WERI-Rb-1 (cell line): ENCODE data around the gene EGF.

Experiments used
- DNase-seq: peaks from one replicate; pipeline ENCODE4 v3.0.0-alpha.2; 2020
- H3K27ac ChIP-seq: fragments of 250-450 bp; sonication (Bioruptor Pico); 2 replicates; pipeline ENCODE4 v1.5.1; 2020; ENCODE audit warnings: mild to moderate bottlenecking, moderate library complexity
- H3K27me3 ChIP-seq: fragments of 250-450 bp; sonication (Bioruptor Pico); 2 replicates; pipeline ENCODE4 v1.5.1; 2021; ENCODE audit warnings: mild to moderate bottlenecking, low read depth, moderate library complexity; ENCODE audit not compliant: insufficient read depth, severe bottlenecking
- H3K36me3 ChIP-seq: fragments of 250-450 bp; sonication (Bioruptor Pico); 2 replicates; pipeline ENCODE4 v1.5.1; 2020; ENCODE audit warnings: mild to moderate bottlenecking, moderate library complexity
- H3K4me3 ChIP-seq: 2 replicates; pipeline ENCODE4 v1.5.1; 2011; ENCODE audit warnings: low read depth, mild to moderate bottlenecking, control low read depth, low read length
- H3K9me3 ChIP-seq: fragments of 250-450 bp; sonication (Bioruptor Pico); 2 replicates; pipeline ENCODE4 v1.5.1; 2021; ENCODE audit warnings: mild to moderate bottlenecking, moderate library complexity; ENCODE audit not compliant: severe bottlenecking
- TF ChIP-seq, protein P1 (sequence below): IDR thresholded peaks from 2 replicates; pipeline ENCODE4 v1.5.1; 2011; ENCODE audit warnings: low read depth, mild to moderate bottlenecking, control low read depth, inconsistent platforms, low read length

The EGF gene

GRCh38 chr4:110020139-110020538, 107.5 kb downstream of the EGF start:
- no peaks in the 10 kb centered on the region for H3K36me3 ChIP-seq
- no peak for DNase-seq
- TF ChIP-seq, protein P1, sequence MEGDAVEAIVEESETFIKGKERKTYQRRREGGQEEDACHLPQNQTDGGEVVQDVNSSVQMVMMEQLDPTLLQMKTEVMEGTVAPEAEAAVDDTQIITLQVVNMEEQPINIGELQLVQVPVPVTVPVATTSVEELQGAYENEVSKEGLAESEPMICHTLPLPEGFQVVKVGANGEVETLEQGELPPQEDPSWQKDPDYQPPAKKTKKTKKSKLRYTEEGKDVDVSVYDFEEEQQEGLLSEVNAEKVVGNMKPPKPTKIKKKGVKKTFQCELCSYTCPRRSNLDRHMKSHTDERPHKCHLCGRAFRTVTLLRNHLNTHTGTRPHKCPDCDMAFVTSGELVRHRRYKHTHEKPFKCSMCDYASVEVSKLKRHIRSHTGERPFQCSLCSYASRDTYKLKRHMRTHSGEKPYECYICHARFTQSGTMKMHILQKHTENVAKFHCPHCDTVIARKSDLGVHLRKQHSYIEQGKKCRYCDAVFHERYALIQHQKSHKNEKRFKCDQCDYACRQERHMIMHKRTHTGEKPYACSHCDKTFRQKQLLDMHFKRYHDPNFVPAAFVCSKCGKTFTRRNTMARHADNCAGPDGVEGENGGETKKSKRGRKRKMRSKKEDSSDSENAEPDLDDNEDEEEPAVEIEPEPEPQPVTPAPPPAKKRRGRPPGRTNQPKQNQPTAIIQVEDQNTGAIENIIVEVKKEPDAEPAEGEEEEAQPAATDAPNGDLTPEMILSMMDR, result no peak
- H3K27me3 ChIP-seq, result no peaks in the 10 kb centered on the region
- no peak overlapping the region for H3K4me3 ChIP-seq
- H3K27ac ChIP-seq, result no peak overlapping the region
- no peaks in the 10 kb centered on the region for H3K9me3 ChIP-seq

- no peak for DNase-seq
- H3K36me3 ChIP-seq, result no peaks in the 10 kb centered on the region
- H3K27ac ChIP-seq, result no peak overlapping the region
- TF ChIP-seq, protein P1, result no peak
- H3K27me3 ChIP-seq, result no peaks in the 10 kb centered on the region
- no peaks in the 10 kb centered on the region for H3K9me3 ChIP-seq
- no peak overlapping the region for H3K4me3 ChIP-seq
These were observed 108.2 kb downstream of the EGF start for GRCh38 chr4:110020646-110021443.

DNA sequence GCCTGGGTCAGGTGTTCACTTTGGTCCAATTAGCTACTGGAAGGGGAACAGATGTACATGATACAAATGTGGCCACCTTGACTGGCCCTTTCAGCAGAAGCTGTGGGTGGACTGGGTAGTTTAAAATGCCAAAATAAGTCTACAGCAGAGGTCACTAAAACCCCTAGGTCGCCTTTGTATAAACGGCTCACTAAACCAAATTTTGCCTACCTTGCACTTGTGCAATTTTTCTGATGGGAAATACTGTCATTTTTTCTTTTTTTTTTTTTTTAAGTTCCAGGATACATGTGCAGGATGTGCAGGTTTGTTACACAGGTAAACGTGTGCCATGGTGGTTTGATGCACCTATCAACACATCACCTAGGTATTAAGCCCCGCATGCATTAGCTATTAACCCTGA, 109.8 kb downstream of the EGF start:
- H3K4me3 ChIP-seq, result no peak overlapping the region
- no peaks in the 10 kb centered on the region for H3K36me3 ChIP-seq
- TF ChIP-seq, protein P1, result no peak
- no peaks in the 10 kb centered on the region for H3K27me3 ChIP-seq
- no peak overlapping the region for H3K27ac ChIP-seq
- H3K9me3 ChIP-seq, result no peaks in the 10 kb centered on the region
- no peak for DNase-seq

- H3K9me3 ChIP-seq, result no peaks in the 10 kb centered on the region
- no peaks in the 10 kb centered on the region for H3K27me3 ChIP-seq
- H3K27ac ChIP-seq, result no peak overlapping the region
- H3K4me3 ChIP-seq, result no peak overlapping the region
- no peaks in the 10 kb centered on the region for H3K36me3 ChIP-seq
- DNase-seq, result no peak
- TF ChIP-seq, protein P1, result no peak
These were observed 112.4 kb downstream of the EGF start for GRCh38 chr4:110025056-110025455.

DNA sequence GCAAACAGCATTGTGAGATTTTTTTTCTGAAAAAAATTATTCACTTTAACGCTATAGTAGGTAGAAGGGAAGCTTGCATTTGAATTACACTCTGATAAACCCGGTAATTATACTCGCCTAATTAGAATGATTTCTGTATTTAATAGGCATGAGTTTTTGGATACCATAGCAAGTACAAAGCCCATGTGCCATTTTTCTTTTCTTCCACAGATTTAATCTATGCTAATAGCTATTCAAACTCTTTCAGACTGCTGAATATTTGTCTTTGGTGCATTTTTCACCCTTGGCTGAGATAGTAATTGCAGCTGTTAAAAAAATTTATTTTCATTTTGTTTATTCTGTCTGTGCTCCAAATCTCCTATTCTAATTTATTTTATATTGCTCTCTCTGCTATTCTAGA, 113.0 kb downstream of the EGF start:
- peaks cover 3% of the 10 kb centered on the region for H3K9me3 ChIP-seq
- no peaks in the 10 kb centered on the region for H3K27me3 ChIP-seq
- DNase-seq, result no peak
- H3K36me3 ChIP-seq, result no peaks in the 10 kb centered on the region
- H3K27ac ChIP-seq, result no peak overlapping the region
- TF ChIP-seq, protein P1, result no peak
- H3K4me3 ChIP-seq, result no peak overlapping the region

DNA sequence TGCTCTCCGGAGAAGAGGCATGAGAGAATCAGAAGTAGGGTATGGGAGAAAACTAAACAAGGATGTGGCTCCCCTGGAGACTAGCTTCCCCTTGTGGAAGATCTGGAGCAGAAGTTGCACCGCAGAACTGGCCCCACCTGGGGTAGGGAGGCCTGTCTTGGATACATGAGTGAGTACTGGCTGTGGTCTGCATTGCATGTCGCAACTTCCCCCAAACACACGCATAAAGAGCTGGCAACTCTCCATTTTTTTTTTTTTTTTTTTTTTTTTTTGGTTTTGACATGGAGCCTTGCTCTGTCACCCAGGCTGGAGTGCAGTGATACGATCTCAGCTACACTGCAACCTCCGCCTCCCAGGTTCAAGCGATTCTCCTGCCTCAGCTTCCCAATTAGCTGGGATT, 119.9 kb downstream of the EGF start:
- Histone ChIP-seq H3K27me3 (no peaks in the 10 kb centered on the region), H3K27ac (no peak overlapping the region), H3K36me3 (no peaks in the 10 kb centered on the region), H3K4me3 (no peak overlapping the region), H3K9me3 (peaks cover 9% of the 10 kb centered on the region)
- TF ChIP-seq, protein P1, result no peak
- DNase-seq, result no peak
